Neural cell (in vitro differentiated cells): ENCODE measurements around the gene HRAS. TPM values are rescaled to one million over a fixed set of nuclear protein-coding genes. Genes with fewer than 3 reads are reported as not detected.

ENCODE experiments used
- H2AFZ ChIP-seq: fragments of 200-600, 300-800 bp; sonication (generic), shearing (Covaris generic); 2 replicates; pipeline ENCODE4 v1.6.0; 2014; ENCODE audit warnings: low read depth, mild to moderate bottlenecking, antibody characterized with exemption, low read length, moderate library complexity
- H3F3A ChIP-seq: fragments of 200-600 bp; shearing (Covaris generic); 2 replicates; pipeline ENCODE4 v1.6.1; 2016; ENCODE audit warnings: mild to moderate bottlenecking, moderate library complexity, mixed read lengths, antibody characterized with exemption, low read length; ENCODE audit not compliant: insufficient read depth, poor library complexity, severe bottlenecking
- H3K27ac ChIP-seq: fragments of 200-600, 300-800 bp; sonication (generic), shearing (Covaris generic); 2 replicates; pipeline ENCODE4 v1.5.1; 2014; ENCODE audit warnings: mild to moderate bottlenecking, low read length, moderate library complexity
- H3K27me3 ChIP-seq: fragments of 300-800, 200-600 bp; sonication (generic), shearing (Covaris generic); 2 replicates; pipeline ENCODE4 v1.6.0; 2014; ENCODE audit warnings: mild to moderate bottlenecking, low read depth, low read length, moderate library complexity; ENCODE audit not compliant: insufficient read depth
- H3K36me3 ChIP-seq: fragments of 300-800, 200-600 bp; sonication (generic), shearing (Covaris generic); 2 replicates; pipeline ENCODE4 v1.5.1; 2014; ENCODE audit warnings: mild to moderate bottlenecking, antibody characterized with exemption, low read length, moderate library complexity; ENCODE audit not compliant: insufficient read depth
- H3K4me2 ChIP-seq: fragments of 300-800, 200-600 bp; sonication (generic), shearing (Covaris generic); 2 replicates; pipeline ENCODE4 v1.6.0; 2014; ENCODE audit warnings: mild to moderate bottlenecking, low read length
- H3K4me3 ChIP-seq: fragments of 300-800, 200-600 bp; sonication (generic), shearing (Covaris generic); 2 replicates; pipeline ENCODE4 v1.5.1; 2014; ENCODE audit warnings: mild to moderate bottlenecking, low read length, moderate library complexity
- H3K79me2 ChIP-seq: fragments of 200-600 bp; shearing (Covaris generic); replicated peaks from 2 replicates; pipeline ENCODE4 v1.6.0; 2014; ENCODE audit warnings: mild to moderate bottlenecking, low read length, moderate library complexity; ENCODE audit not compliant: insufficient read depth
- H3K9ac ChIP-seq: fragments of 300-800, 200-600 bp; sonication (generic), shearing (Covaris generic); 2 replicates; pipeline ENCODE4 v1.6.1; 2016; ENCODE audit warnings: mild to moderate bottlenecking, low read length, mixed read lengths
- H3K9me2 ChIP-seq: fragments of 200-600 bp; shearing (Covaris generic); 2 replicates; pipeline ENCODE4 v1.6.1; 2016; ENCODE audit warnings: mild to moderate bottlenecking, low read length, mixed read lengths; ENCODE audit not compliant: insufficient read depth
- H3K9me3 ChIP-seq: fragments of 200-600, 300-800 bp; sonication (generic), shearing (Covaris generic); 2 replicates; pipeline ENCODE4 v1.6.1; 2016; ENCODE audit warnings: mild to moderate bottlenecking, mixed run types, low read length, moderate library complexity, mixed read lengths
- H4K20me1 ChIP-seq: fragments of 200-600 bp; shearing (Covaris generic); 2 replicates; pipeline ENCODE4 v1.6.1; 2016; ENCODE audit warnings: mild to moderate bottlenecking, mixed run types; ENCODE audit not compliant: insufficient read depth
- EP300 ChIP-seq: fragments of 450-650 bp; conservative IDR thresholded peaks from 2 replicates; pipeline ENCODE4 v1.6.1; 2014; ENCODE audit warnings: antibody characterized with exemption, mild to moderate bottlenecking, moderate library complexity; ENCODE audit not compliant: poor library complexity, severe bottlenecking
- EZH2 ChIP-seq: fragments of 200-600, 300-800 bp; shearing (Covaris generic), sonication (generic); IDR thresholded peaks from 2 replicates; pipeline ENCODE4 v1.6.1; 2014; ENCODE audit warnings: antibody characterized with exemption, low read length, borderline replicate concordance, mild to moderate bottlenecking; ENCODE audit not compliant: insufficient read depth, poor library complexity, severe bottlenecking
- MXI1 ChIP-seq: fragments of 450-650 bp; conservative IDR thresholded peaks from 2 replicates; pipeline ENCODE4 v1.6.1; 2014; ENCODE audit warnings: antibody characterized with exemption, mild to moderate bottlenecking; ENCODE audit not compliant: poor library complexity, severe bottlenecking
- POLR2AphosphoS5 ChIP-seq: IDR thresholded peaks from 2 replicates; pipeline ENCODE4 v1.6.1; 2012
- RAD21 ChIP-seq: fragments of 450-650 bp; conservative IDR thresholded peaks from 2 replicates; pipeline ENCODE4 v1.6.1; 2014; ENCODE audit warnings: antibody characterized with exemption, mild to moderate bottlenecking, moderate library complexity
- SMC3 ChIP-seq: fragments of 450-650 bp; conservative IDR thresholded peaks from 2 replicates; pipeline ENCODE4 v1.6.1; 2014; ENCODE audit warnings: antibody characterized with exemption, mild to moderate bottlenecking, moderate library complexity; ENCODE audit not compliant: poor library complexity
- TAF1 ChIP-seq: IDR thresholded peaks from 2 replicates; pipeline ENCODE4 v1.6.1; 2012; ENCODE audit warnings: low read depth
- polyA plus RNA-seq: library from polyadenylated mRNA; depleted of rRNA; stranded (reverse); fragments of >200 nt; gene quantifications from 2 replicates; pipeline ENCODE4 v1.2.3, GENCODE V29; 2014
- TF ChIP-seq, protein P1 (sequence below): IDR thresholded peaks from 2 replicates; pipeline ENCODE4 v1.6.1; 2012; ENCODE audit warnings: borderline replicate concordance
- TF ChIP-seq, protein P2 (sequence below): fragments of 450-650 bp; IDR thresholded peaks from 2 replicates; pipeline ENCODE4 v1.5.1; 2014; ENCODE audit warnings: antibody characterized with exemption, mild to moderate bottlenecking, moderate library complexity; ENCODE audit not compliant: poor library complexity, severe bottlenecking

The HRAS gene
- polyA plus RNA-seq, 1 donor from 2014 or later = 120 TPM

DNA sequence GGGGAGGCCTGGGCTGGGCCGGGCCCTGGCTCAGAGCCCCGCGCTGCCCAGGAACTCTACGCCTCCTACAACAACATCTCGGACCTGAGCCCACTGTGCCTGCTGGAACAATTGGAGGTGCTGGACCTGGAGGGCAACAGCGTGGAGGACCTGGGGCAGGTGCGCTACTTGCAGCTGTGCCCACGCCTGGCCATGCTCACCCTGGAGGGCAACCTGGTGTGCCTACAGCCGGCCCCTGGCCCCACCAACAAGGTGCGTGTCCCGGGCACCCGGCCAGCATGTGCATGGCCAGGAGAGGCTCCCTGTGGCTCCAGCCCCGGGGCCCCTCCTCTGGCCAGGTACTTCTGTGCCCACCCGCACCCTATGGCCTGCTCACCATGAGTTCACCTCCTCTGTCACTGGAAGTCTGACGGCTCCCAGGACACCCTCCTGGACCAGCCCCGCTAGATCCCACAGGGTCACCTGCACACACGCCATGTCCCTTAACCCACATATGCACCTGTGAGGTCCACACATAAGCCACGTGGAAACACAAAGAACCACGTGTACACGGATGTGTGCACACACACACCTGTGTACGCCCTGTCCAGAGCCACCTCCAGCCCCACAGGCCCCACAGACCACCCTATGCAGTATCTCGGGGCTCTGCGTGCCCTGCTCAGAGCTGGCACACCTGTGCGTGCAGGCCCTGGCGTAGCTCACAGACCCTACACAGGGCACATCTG, 14.8 kb upstream of the HRAS start:
- Histone ChIP-seq H3K9me3 (no peaks in the 10 kb centered on the region), H4K20me1 (no peaks in the 10 kb centered on the region), H3F3A (no peaks in the 10 kb centered on the region), H3K9ac (no peak overlapping the region), H2AFZ (no peak overlapping the region), H3K36me3 (no peaks in the 10 kb centered on the region), H3K27ac (no peak overlapping the region), H3K9me2 (no peaks in the 10 kb centered on the region), H3K4me2 (no peak overlapping the region), H3K4me3 (no peak overlapping the region), H3K79me2 (no peaks in the 10 kb centered on the region), H3K27me3 (peaks cover 8% of the 10 kb centered on the region)
- TF ChIP-seq RAD21 (no peak), MXI1 (no peak), POLR2AphosphoS5 (no peak), SMC3 (no peak), TAF1 (no peak), EP300 (no peak)
- TF ChIP-seq, protein P1, sequence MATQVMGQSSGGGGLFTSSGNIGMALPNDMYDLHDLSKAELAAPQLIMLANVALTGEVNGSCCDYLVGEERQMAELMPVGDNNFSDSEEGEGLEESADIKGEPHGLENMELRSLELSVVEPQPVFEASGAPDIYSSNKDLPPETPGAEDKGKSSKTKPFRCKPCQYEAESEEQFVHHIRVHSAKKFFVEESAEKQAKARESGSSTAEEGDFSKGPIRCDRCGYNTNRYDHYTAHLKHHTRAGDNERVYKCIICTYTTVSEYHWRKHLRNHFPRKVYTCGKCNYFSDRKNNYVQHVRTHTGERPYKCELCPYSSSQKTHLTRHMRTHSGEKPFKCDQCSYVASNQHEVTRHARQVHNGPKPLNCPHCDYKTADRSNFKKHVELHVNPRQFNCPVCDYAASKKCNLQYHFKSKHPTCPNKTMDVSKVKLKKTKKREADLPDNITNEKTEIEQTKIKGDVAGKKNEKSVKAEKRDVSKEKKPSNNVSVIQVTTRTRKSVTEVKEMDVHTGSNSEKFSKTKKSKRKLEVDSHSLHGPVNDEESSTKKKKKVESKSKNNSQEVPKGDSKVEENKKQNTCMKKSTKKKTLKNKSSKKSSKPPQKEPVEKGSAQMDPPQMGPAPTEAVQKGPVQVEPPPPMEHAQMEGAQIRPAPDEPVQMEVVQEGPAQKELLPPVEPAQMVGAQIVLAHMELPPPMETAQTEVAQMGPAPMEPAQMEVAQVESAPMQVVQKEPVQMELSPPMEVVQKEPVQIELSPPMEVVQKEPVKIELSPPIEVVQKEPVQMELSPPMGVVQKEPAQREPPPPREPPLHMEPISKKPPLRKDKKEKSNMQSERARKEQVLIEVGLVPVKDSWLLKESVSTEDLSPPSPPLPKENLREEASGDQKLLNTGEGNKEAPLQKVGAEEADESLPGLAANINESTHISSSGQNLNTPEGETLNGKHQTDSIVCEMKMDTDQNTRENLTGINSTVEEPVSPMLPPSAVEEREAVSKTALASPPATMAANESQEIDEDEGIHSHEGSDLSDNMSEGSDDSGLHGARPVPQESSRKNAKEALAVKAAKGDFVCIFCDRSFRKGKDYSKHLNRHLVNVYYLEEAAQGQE = no peak
- TF ChIP-seq, protein P2, sequence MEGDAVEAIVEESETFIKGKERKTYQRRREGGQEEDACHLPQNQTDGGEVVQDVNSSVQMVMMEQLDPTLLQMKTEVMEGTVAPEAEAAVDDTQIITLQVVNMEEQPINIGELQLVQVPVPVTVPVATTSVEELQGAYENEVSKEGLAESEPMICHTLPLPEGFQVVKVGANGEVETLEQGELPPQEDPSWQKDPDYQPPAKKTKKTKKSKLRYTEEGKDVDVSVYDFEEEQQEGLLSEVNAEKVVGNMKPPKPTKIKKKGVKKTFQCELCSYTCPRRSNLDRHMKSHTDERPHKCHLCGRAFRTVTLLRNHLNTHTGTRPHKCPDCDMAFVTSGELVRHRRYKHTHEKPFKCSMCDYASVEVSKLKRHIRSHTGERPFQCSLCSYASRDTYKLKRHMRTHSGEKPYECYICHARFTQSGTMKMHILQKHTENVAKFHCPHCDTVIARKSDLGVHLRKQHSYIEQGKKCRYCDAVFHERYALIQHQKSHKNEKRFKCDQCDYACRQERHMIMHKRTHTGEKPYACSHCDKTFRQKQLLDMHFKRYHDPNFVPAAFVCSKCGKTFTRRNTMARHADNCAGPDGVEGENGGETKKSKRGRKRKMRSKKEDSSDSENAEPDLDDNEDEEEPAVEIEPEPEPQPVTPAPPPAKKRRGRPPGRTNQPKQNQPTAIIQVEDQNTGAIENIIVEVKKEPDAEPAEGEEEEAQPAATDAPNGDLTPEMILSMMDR = no peak

DNA sequence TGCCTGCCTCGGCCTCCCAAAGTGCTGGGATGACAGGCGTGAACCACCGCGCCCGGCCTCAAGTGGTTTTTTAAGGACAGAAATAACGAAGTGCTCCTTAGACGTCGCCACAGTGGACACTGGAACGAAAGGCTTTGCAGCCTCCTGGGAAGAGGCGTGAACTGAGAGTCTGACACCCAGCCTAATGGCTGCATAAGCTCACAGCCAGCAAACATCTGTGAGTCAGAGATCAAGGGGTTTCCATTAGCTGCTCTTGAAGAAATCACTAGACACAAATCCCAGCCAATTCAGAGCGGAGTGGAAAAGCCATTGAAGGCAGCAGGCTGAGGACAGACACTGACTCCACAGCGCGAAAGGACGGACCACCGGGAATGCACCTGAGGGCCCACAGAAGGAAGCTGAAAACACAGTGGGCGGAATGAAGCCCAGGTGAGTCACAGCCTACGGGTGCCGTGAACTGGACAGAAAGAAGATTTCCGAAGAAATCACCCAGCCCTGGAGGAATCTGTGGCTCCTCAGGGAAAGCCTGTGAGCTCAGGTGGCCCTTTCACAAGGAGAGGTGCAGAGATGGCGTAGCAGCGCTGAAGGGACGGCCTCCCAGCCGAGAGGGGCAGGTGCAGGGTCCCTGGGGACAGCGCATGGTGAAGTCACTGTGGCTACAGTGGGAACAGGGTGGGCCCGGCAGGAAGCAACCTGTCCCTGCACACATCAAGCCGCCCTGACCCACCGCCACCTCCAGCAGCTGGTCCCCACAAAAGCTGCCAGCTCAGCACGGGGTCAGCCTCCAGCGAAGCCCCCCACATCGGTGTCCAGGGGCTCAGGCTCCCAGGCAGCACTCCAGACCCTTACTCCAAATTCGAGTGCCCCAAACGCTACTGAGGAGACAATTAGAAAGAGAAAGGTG, 13.6 kb upstream of the HRAS start:
- H3K36me3 ChIP-seq = no peaks in the 10 kb centered on the region

More for the DNA sequence above, 13.6 kb upstream of the HRAS start:
- H3F3A ChIP-seq = no peaks in the 10 kb centered on the region
- H3K9ac ChIP-seq = no peak overlapping the region
- no peaks in the 10 kb centered on the region for H3K79me2 ChIP-seq
- TF ChIP-seq MXI1 (no peak), TAF1 (no peak), EP300 (no peak), RAD21 (no peak), EZH2 (no peak), POLR2AphosphoS5 (no peak), SMC3 (no peak)
- TF ChIP-seq, protein P2 = no peak
- TF ChIP-seq, protein P1 = no peak
- H2AFZ ChIP-seq = no peak overlapping the region
- no peaks in the 10 kb centered on the region for H3K9me3 ChIP-seq
- H4K20me1 ChIP-seq = no peaks in the 10 kb centered on the region
- no peak overlapping the region for H3K27ac ChIP-seq
- H3K4me2 ChIP-seq = no peak overlapping the region
- H3K9me2 ChIP-seq = no peaks in the 10 kb centered on the region
- H3K4me3 ChIP-seq = no peak overlapping the region
- H3K27me3 ChIP-seq = no peaks in the 10 kb centered on the region
